Measurements from ENCODE around the gene ITFG2.

- TF ChIP-seq CTCF (IDR thresholded peaks at IDR 0.05) (no peak), EZH2phosphoT487 (IDR thresholded peaks at IDR 0.05) (no peak), EZH2 (IDR thresholded peaks at IDR 0.05) (no peak)
Measured at GRCh38 chr12:2785017-2785416, 27.5 kb upstream of the ITFG2 start.
